Measurements from ENCODE around the gene COX17. TPM values are rescaled to one million over a fixed set of nuclear protein-coding genes. Genes with fewer than 3 reads are reported as not detected.
"Not testable (repeated sequence)": the region's sequence is repeated elsewhere in the genome, so short reads cannot be mapped to it uniquely, and the experiment has no call there.

The COX17 gene
- total RNA-seq, 1 experiment from 2014 or later = 51.6 TPM

DNA sequence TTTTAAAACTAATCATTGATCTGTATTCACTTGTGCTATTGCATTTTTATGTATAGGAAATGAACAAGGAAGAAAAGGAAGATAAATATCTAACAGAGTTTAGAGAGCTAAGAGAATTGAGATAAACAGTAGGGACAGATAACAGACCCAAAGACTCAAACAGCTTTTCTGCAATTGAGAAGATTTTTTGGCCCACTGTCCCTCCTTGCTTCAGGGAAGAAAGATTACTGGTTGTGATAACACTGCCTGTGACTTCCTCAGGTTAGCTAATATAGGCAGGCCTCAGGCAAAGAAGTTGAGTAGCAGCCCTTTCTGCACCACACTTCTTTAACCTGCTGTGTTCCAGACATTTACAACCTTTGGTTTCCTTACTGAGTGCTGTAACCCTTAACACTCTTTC lies 2.7 kb upstream of the COX17 start (continued):
- no peak for TF ChIP-seq SP1 (IDR thresholded peaks at IDR 0.05; ENCODE audit: low read depth)
- TF ChIP-seq, protein P1, sequence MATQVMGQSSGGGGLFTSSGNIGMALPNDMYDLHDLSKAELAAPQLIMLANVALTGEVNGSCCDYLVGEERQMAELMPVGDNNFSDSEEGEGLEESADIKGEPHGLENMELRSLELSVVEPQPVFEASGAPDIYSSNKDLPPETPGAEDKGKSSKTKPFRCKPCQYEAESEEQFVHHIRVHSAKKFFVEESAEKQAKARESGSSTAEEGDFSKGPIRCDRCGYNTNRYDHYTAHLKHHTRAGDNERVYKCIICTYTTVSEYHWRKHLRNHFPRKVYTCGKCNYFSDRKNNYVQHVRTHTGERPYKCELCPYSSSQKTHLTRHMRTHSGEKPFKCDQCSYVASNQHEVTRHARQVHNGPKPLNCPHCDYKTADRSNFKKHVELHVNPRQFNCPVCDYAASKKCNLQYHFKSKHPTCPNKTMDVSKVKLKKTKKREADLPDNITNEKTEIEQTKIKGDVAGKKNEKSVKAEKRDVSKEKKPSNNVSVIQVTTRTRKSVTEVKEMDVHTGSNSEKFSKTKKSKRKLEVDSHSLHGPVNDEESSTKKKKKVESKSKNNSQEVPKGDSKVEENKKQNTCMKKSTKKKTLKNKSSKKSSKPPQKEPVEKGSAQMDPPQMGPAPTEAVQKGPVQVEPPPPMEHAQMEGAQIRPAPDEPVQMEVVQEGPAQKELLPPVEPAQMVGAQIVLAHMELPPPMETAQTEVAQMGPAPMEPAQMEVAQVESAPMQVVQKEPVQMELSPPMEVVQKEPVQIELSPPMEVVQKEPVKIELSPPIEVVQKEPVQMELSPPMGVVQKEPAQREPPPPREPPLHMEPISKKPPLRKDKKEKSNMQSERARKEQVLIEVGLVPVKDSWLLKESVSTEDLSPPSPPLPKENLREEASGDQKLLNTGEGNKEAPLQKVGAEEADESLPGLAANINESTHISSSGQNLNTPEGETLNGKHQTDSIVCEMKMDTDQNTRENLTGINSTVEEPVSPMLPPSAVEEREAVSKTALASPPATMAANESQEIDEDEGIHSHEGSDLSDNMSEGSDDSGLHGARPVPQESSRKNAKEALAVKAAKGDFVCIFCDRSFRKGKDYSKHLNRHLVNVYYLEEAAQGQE (IDR thresholded peaks at IDR 0.05; ENCODE audit: low read depth) = no peak
- no peak for TF ChIP-seq JUND (IDR thresholded peaks at IDR 0.05)
- no peak for TF ChIP-seq EGR1 (IDR thresholded peaks at IDR 0.05; ENCODE audit: low read depth)
- TF ChIP-seq, protein P2, sequence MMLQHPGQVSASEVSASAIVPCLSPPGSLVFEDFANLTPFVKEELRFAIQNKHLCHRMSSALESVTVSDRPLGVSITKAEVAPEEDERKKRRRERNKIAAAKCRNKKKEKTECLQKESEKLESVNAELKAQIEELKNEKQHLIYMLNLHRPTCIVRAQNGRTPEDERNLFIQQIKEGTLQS (IDR thresholded peaks at IDR 0.05) = no peak

DNA sequence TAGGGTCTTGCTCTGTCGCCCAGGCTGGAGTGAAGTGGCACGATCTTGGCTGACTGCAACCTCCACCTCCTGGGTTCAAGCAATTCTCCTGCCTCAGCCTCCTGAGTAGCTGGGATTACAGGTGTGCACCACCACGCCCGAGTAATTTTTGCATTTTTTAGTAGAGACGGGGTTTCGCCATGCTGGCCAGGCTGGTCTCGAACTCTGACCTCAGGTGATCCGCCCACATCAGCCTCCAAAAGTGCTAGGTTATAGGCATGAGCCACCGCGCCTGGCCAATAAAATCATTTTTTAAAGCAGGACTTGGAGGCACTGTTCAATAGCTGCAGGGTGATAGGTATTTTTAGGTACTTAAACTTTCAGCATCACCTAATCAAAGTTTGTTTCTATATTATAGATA lies 1.0 kb upstream of the COX17 start:
- H3K27me3 ChIP-seq (ENCODE audit: insufficient read depth, low read length); H3K9me3 ChIP-seq (ENCODE audit: control insufficient read depth in 1 of 2, insufficient read depth in 1 of 2, low read depth in 1 of 2, low read length in 2 of 2); POLR2A ChIA-PET; CTCF ChIA-PET; H3K27ac ChIP-seq (ENCODE audit: low read depth, low read length); ATAC-seq; RAD21 ChIA-PET (ENCODE audit: low non-redundant PET in 1 of 2, low total read pairs in 2 of 2, uncharacterized antibody in 2 of 2, unreplicated experiment in 2 of 2); BruUV-seq (replicated peaks); H2AFZ ChIP-seq (ENCODE audit: low read depth, low read length, poor library complexity, severe bottlenecking); DNase-seq (ENCODE audit: low read depth, low spot score); H3K9me2 ChIP-seq (ENCODE audit: insufficient read depth); H3K9ac ChIP-seq (ENCODE audit: low read length); H4K20me1 ChIP-seq (ENCODE audit: insufficient read depth): not testable (repeated sequence)
- intact Hi-C loops (cut with micrococcal nuclease) = loop anchor here (10.0 kb wide), 2 partner anchors 213 to 643 kb away; partner anchors contain the start of genes IGSF11, POGLUT1 and TMEM39A
- Histone ChIP-seq H3K4me1 (ENCODE audit: control insufficient read depth in 1 of 2, insufficient read depth in 2 of 2, low read length in 2 of 2) (peaks cover 3 to 14% of the 10 kb centered on the region in 2 experiments; a peak in 3 of 4 replicates), H3K4me2 (ENCODE audit: low read length) (peak overlapping the region; percentile 93), H3K79me2 (ENCODE audit: insufficient read depth, low read length) (peaks cover 18% of the 10 kb centered on the region), H3K36me3 (ENCODE audit: control insufficient read depth in 1 of 2, insufficient read depth in 2 of 2, low read length in 2 of 2) (peaks cover 7 to 13% of the 10 kb centered on the region in 2 experiments), H3K4me3 (replicated peaks in 1 of 2; ENCODE audit: low read depth in 1 of 2, low read length in 2 of 2) (peak overlapping the region in 1 of 2 experiments; percentile 87; a peak in 2 of 4 replicates)
